ENCODE results near the gene CENPI. TPM values are rescaled to one million over a fixed set of nuclear protein-coding genes. Genes with fewer than 3 reads are reported as not detected.

Gene CENPI
- 26.5 and 38.2 TPM in 2 replicates for total RNA-seq (2016; rRNA removed; fragmentation: Illumina TruSeq; extraction: Trizol)
- total RNA-seq (2016; cell fraction: cytosol; rRNA removed; fragmentation: Illumina TruSeq; extraction: Trizol; ENCODE audit: low read depth): 11.3 and 16.6 TPM in 2 replicates
- total RNA-seq (2016; cell fraction: insoluble cytoplasmic fraction; rRNA removed; fragmentation: Illumina TruSeq; extraction: Trizol): 25.3 and 31.8 TPM in 2 replicates
- 13.5 and 17.5 TPM in 2 replicates for total RNA-seq (2016; cell fraction: membrane; rRNA removed; fragmentation: Illumina TruSeq; extraction: Trizol)
- 26.3 and 34.4 TPM in 2 replicates for total RNA-seq (2016; cell fraction: nucleus; rRNA removed; fragmentation: Illumina TruSeq; extraction: Trizol)
- polyA plus RNA-seq (2011; rRNA removed): 3.4 and 5.1 TPM in 2 replicates
- 1.7 and 1.8 TPM in 2 replicates for polyA plus RNA-seq (2011; cell fraction: cytosol; rRNA removed)
- polyA plus RNA-seq (2011; cell fraction: nucleus; rRNA removed): 3.4 and 4.2 TPM in 2 replicates
- polyA plus RNA-seq (2012): 3.1 and 4.0 TPM in 2 replicates
- polyA plus RNA-seq (2016; cell fraction: cytosol; fragmentation: Illumina TruSeq; extraction: Trizol; ENCODE audit: low read depth): 1.5 TPM in 2 replicates
- 15.4 and 17.0 TPM in 2 replicates for polyA plus RNA-seq (2016; cell fraction: insoluble cytoplasmic fraction; fragmentation: Illumina TruSeq; extraction: Trizol; ENCODE audit: low read depth)
- polyA plus RNA-seq (2016; cell fraction: membrane; fragmentation: Illumina TruSeq; extraction: Trizol; ENCODE audit: low read depth): 2.6 and 2.9 TPM in 2 replicates
- 16.2 and 20.3 TPM in 2 replicates for polyA plus RNA-seq (2016; cell fraction: nucleus; fragmentation: Illumina TruSeq; extraction: Trizol; ENCODE audit: insufficient read depth, low read depth)
- polyA minus RNA-seq (2011; rRNA and poly(A)+ RNA removed; ENCODE audit: low replicate concordance): 5.0 and 36.9 TPM in 2 replicates
- polyA minus RNA-seq (2011; cell fraction: cytosol; rRNA and poly(A)+ RNA removed): 5.6 and 5.8 TPM in 2 replicates
- polyA minus RNA-seq (2011; cell fraction: nucleus; rRNA and poly(A)+ RNA removed): 15.9 and 16.5 TPM in 2 replicates
- percentile 44 among the genes with signal in this experiment for Bru-seq, nascent RNA
- percentile 36 among the genes with signal in this experiment for BruChase-seq, experiment 1, labeled RNA remaining after a 6-hour chase
- percentile 54 among the genes with signal in this experiment for BruChase-seq, experiment 2, labeled RNA remaining after a 2-hour chase
- long read RNA-seq, experiment 1, partial matches to known transcripts: 0 of 2 reads
- long read RNA-seq, experiment 1, other reads (novel, unspliced or antisense): 2 of 2 reads
- long read RNA-seq, experiment 2, partial matches to known transcripts: 1 of 1 reads
- long read RNA-seq, experiment 2, other reads (novel, unspliced or antisense): 0 of 1 reads

GRCh38 chrX:101097546-101098453 lies at the start of gene CENPI:
CENPI (plus strand) TSS chrX:101098204; CDS start chrX:101101071, 2,867 bp downstream.
- H3K27ac ChIP-seq (ENCODE audit: extremely low read length, insufficient read depth, low read length): peak within 1 kb of the TSS; percentile 68
- in situ Hi-C loops (cut with HindIII; ENCODE audit: extremely low pct_ligation_motif_present, low pct_unique_long_range_greater_than_20kb): no loop called here
- peaks cover 6% of the 10 kb centered on the region for H3K79me2 ChIP-seq (ENCODE audit: insufficient read depth, low read length)
- intact Hi-C loops (cut with micrococcal nuclease; ENCODE audit: unreplicated experiment): no loop called here
- H3K4me2 ChIP-seq (ENCODE audit: low read depth, low read length): peak within 1 kb of the TSS; percentile 74
- H3K9me3 ChIP-seq (ENCODE audit: low read length): no peaks in the 10 kb centered on the region
- WGBS (ENCODE audit: low lambda C conversion rate): 0% methylated on average over 3 of the region's 48 CpGs
- H3K36me3 ChIP-seq (replicated peaks in 1 of 2; ENCODE audit: control insufficient read depth in 1 of 2, insufficient read depth in 2 of 2, low read length in 2 of 2): no peaks in the 10 kb centered on the region
- peak; percentile 99 for ATAC-seq
- H3K9ac ChIP-seq (ENCODE audit: insufficient read depth, low read depth, low read length): peak within 1 kb of the TSS; percentile 66
- CTCF ChIA-PET (ENCODE audit: low intra/inter-chr PET ratio, low total read pairs): no interaction called here
- no peak for FAIRE-seq
- peaks cover 22% of the 10 kb centered on the region; the same call in 1 of the 2 replicates for H3K4me1 ChIP-seq (ENCODE audit: insufficient read depth, low read length)
- no peak within 1 kb of the TSS for H2AFZ ChIP-seq (ENCODE audit: low read length)
- H3K4me3 ChIP-seq (replicated peaks in 1 of 3; ENCODE audit: insufficient read depth in 1 of 3, low read depth in 2 of 3, low read length in 3 of 3): peak within 1 kb of the TSS; percentile 53 to 73 (median 63); a peak in 5 of 6 replicates
- DNase-seq (ENCODE audit: low spot score): peak; percentile 83
- BruUV-seq (replicated peaks): no TSS peak
- no peaks in the 10 kb centered on the region for H3K27me3 ChIP-seq (ENCODE audit: control insufficient read depth in 1 of 2, insufficient read depth in 2 of 2, low read length in 2 of 2)
- POLR2A ChIA-PET: no interaction called here
- no peaks in the 10 kb centered on the region for H4K20me1 ChIP-seq (ENCODE audit: insufficient read depth, low read length)
- no peak for TF ChIP-seq CENPT (CRISPR knock-in tag; IDR thresholded peaks at IDR 0.05; ENCODE audit: low read depth)
- TF ChIP-seq ZMAT3 (CRISPR knock-in tag; conservative IDR thresholded peaks at IDR 0.05): no peak
- TF ChIP-seq ZNF142 (CRISPR knock-in tag; IDR thresholded peaks at IDR 0.05): no peak
- peak; percentile 69 for TF ChIP-seq SPEN (CRISPR knock-in tag; IDR thresholded peaks at IDR 0.05; ENCODE audit: low read depth)
- TF ChIP-seq ZNF569 (CRISPR knock-in tag; IDR thresholded peaks at IDR 0.05; ENCODE audit: borderline replicate concordance): no peak
- TF ChIP-seq ZBTB25 (CRISPR knock-in tag; IDR thresholded peaks at IDR 0.05): no peak
- TF ChIP-seq ZNF350 (CRISPR knock-in tag; IDR thresholded peaks at IDR 0.05; ENCODE audit: borderline replicate concordance, low read depth): peak; percentile 38; the same call in 1 of the 2 replicates
- TF ChIP-seq PAWR (CRISPR knock-in tag; IDR thresholded peaks at IDR 0.05; ENCODE audit: borderline replicate concordance): no peak
- no peak for TF ChIP-seq ZSCAN21 (CRISPR knock-in tag; IDR thresholded peaks at IDR 0.05; ENCODE audit: borderline replicate concordance)

Measured in HepG2 (cell line).